Endothelial cell of umbilical vein (primary cell): ENCODE data around the gene RNPEPL1. TPM values are rescaled to one million over a fixed set of nuclear protein-coding genes. Genes with fewer than 3 reads are reported as not detected.

Experiments
- BruUV-seq: library from RNA; stranded (reverse); fragments of 400-500 nt; replicated peaks from 2 replicates; lab custom pipeline; 2021; lab: Mats Ljungman, UMichigan
- CTCF ChIA-PET: fragments of 300-600, 350-600 bp; sonication (Branson Sonifier 250); formaldehyde crosslinking; loops from one replicate; lab custom pipeline; 2021; ENCODE audit warnings: antibody characterized with exemption, inconsistent platforms; lab: Charles Lee
- POLR2A ChIA-PET: fragments of 300-600, 350-600 bp; sonication (Branson Sonifier 250); formaldehyde crosslinking; loops from one replicate; lab custom pipeline; 2021; ENCODE audit warnings: antibody characterized with exemption, inconsistent platforms; lab: Charles Lee
- DNase-seq: peaks from one replicate; pipeline ENCODE4 v3.0.0-alpha.2; 2011; ENCODE audit warnings: low read depth, low spot score
- FAIRE-seq: peaks from 2 replicates; lab custom pipeline; 2011; peaks lifted over from hg19 to GRCh38; lab: Jason Lieb, UNC
- H2AFZ ChIP-seq: 2 replicates; pipeline ENCODE4 v1.6.0; 2012; ENCODE audit warnings: low read depth, low read length, control low read depth, inconsistent platforms
- H3K27ac ChIP-seq: 2 replicates; pipeline ENCODE4 v1.5.1; 2011; ENCODE audit warnings: low read depth, mild to moderate bottlenecking, control low read depth, low read length, moderate library complexity; ENCODE audit not compliant: insufficient read depth
- H3K27me3 ChIP-seq, 2 experiments: 2 replicates each; pipeline versions ENCODE4 v1.6.0 to v1.6.1; 2011; ENCODE audit warnings: low read length in 2 of 2, mixed read lengths in 1 of 2; ENCODE audit not compliant: control insufficient read depth in 2 of 2, insufficient read depth in 2 of 2
- H3K36me3 ChIP-seq, 2 experiments: 2 replicates in 1 of 2; 3 replicates in 1 of 2; pipeline ENCODE4 v1.5.1; 2011; ENCODE audit warnings: low read length in 2 of 2, mild to moderate bottlenecking in 1 of 2, moderate library complexity in 1 of 2; ENCODE audit not compliant: control insufficient read depth in 2 of 2, insufficient read depth in 2 of 2; ENCODE audit errors: extremely low read depth in 1 of 2
- H3K4me1 ChIP-seq: 3 replicates; pipeline ENCODE4 v1.5.1; 2011; ENCODE audit warnings: mild to moderate bottlenecking, low read length; ENCODE audit not compliant: control insufficient read depth, insufficient read depth; ENCODE audit errors: extremely low read depth
- H3K4me2 ChIP-seq: 2 replicates; pipeline ENCODE4 v1.6.1; 2011; ENCODE audit warnings: low read length, control low read depth, mixed read lengths; ENCODE audit not compliant: insufficient read depth
- H3K4me3 ChIP-seq, 3 experiments: fragments of 200-600 bp in 1 of 3; sonication (generic), shearing (Covaris generic) in 1 of 3; replicated peaks in 1 of 3; 2 replicates each; pipeline ENCODE4 v1.5.1; 2011 to 2016; ENCODE audit warnings: control low read depth in 3 of 3, low read length in 3 of 3, mild to moderate bottlenecking in 2 of 3, inconsistent platforms in 1 of 3, low read depth in 1 of 3, moderate library complexity in 1 of 3; ENCODE audit not compliant: insufficient read depth in 1 of 3
- H3K79me2 ChIP-seq: 2 replicates; pipeline ENCODE4 v1.6.0; 2012; ENCODE audit warnings: low read length, inconsistent platforms; ENCODE audit not compliant: control insufficient read depth, insufficient read depth
- H3K9ac ChIP-seq: replicated peaks from 2 replicates; pipeline ENCODE3; 2011; ENCODE audit warnings: low read length, control low read depth; ENCODE audit not compliant: insufficient read depth; ENCODE audit errors: extremely low read depth
- H3K9me1 ChIP-seq: replicated peaks from 3 replicates; pipeline ENCODE4 v1.6.0; 2011; ENCODE audit warnings: mild to moderate bottlenecking, low read length; ENCODE audit not compliant: control insufficient read depth, insufficient read depth; ENCODE audit errors: extremely low read depth
- H3K9me3 ChIP-seq: replicated peaks from 2 replicates; pipeline ENCODE4 v1.5.1; 2012; ENCODE audit warnings: low read length, inconsistent platforms; ENCODE audit not compliant: control insufficient read depth, insufficient read depth
- H4K20me1 ChIP-seq: replicated peaks from 2 replicates; pipeline ENCODE3; 2011; ENCODE audit warnings: mild to moderate bottlenecking, low read length; ENCODE audit not compliant: control insufficient read depth, insufficient read depth; ENCODE audit errors: extremely low read depth
- CTCF ChIP-seq, 2 donors: IDR thresholded peaks; 1 replicate in 1 of 2; 2 replicates in 1 of 2; pipeline ENCODE4 v1.5.1; 2011; ENCODE audit warnings: low read length in 2 of 2, mild to moderate bottlenecking in 2 of 2, moderate library complexity in 2 of 2, control low read depth in 1 of 2, inconsistent platforms in 1 of 2, low read depth in 1 of 2; ENCODE audit not compliant: insufficient read depth in 1 of 2; ENCODE audit errors: extremely low read depth in 1 of 2
- EZH2 ChIP-seq: IDR thresholded peaks from 2 replicates; pipeline ENCODE4 v1.6.1; 2012; ENCODE audit warnings: borderline replicate concordance, low read depth, mild to moderate bottlenecking, moderate library complexity, low read length, inconsistent platforms; ENCODE audit not compliant: severe bottlenecking
- FOS ChIP-seq: IDR thresholded peaks from 2 replicates; pipeline ENCODE4 v1.6.1; 2011; ENCODE audit warnings: mild to moderate bottlenecking, low read length, moderate library complexity, borderline replicate concordance; ENCODE audit not compliant: insufficient read depth
- GATA2 ChIP-seq: IDR thresholded peaks from 2 replicates; pipeline ENCODE4 v1.7.0; 2011; ENCODE audit warnings: low read depth, mild to moderate bottlenecking, moderate library complexity, mixed read lengths, low read length; ENCODE audit not compliant: insufficient read length, insufficient read depth
- JUN ChIP-seq: IDR thresholded peaks from 2 replicates; pipeline ENCODE4 v1.6.1; 2011; ENCODE audit warnings: borderline replicate concordance, low read depth; ENCODE audit not compliant: insufficient read length, insufficient read depth
- MAX ChIP-seq: IDR thresholded peaks from 2 replicates; pipeline ENCODE4 v1.6.1; 2011; ENCODE audit not compliant: insufficient read depth, insufficient read length
- MYC ChIP-seq: IDR thresholded peaks from one replicate; pipeline ENCODE4 v1.6.1; 2011; ENCODE audit warnings: mild to moderate bottlenecking, low read depth, low read length
- POLR2A ChIP-seq: IDR thresholded peaks from 2 replicates; pipeline ENCODE4 v1.6.1; 2012; ENCODE audit warnings: low read depth, mild to moderate bottlenecking, control low read depth, low read length
- POLR2AphosphoS5 ChIP-seq: IDR thresholded peaks from 2 replicates; pipeline ENCODE4 v1.6.1; 2012; ENCODE audit warnings: low read depth, mild to moderate bottlenecking, control low read depth, low read length, moderate library complexity; ENCODE audit not compliant: insufficient read depth
- dilution Hi-C: fragments of 300-500 bp; cut with MboI; formaldehyde crosslinking; loops from one replicate; pipeline ENCODE4 v1.15.0; 2019; ENCODE audit warnings: low sequenced_read_pairs; ENCODE audit not compliant: extremely low pct_ligation_motif_present
- intact Hi-C: fragments of 100-400 bp; cut with micrococcal nuclease; formaldehyde crosslinking; loops from one replicate; pipeline ENCODE4 v1.10.0; 2022
- polyA plus RNA-seq, 4 experiments: library from polyadenylated mRNA; depleted of rRNA in 3 of 4; stranded (reverse) in 3 of 4; unstranded in 1 of 4; fragments of >200 nt; gene quantifications; 2 replicates each; pipeline versions ENCODE4 v1.2.1 to v1.2.3, GENCODE V29; 2011 to 2012; ENCODE audit warnings: missing spikeins in 1 of 4
- total RNA-seq: library from RNA; stranded (reverse); gene quantifications from 2 replicates; pipeline ENCODE4 v1.2.3, GENCODE V29; 2021

Gene RNPEPL1
- total and polyA plus RNA-seq, 2 donors (not counting 3 experiments of a cell fraction or from before 2014, with no cell fraction given) = 35.8 to 67.1 TPM

GRCh38 chr2:240579771-240580614 is 11.7 kb downstream of the RNPEPL1 start:
- Histone ChIP-seq H3K9me1 (no peaks in the 10 kb centered on the region), H3K4me1 (no peaks in the 10 kb centered on the region), H3K79me2 (peaks cover 16% of the 10 kb centered on the region), H3K36me3 (peaks cover 0 to 21% of the 10 kb centered on the region in 2 experiments), H2AFZ (no peak overlapping the region), H3K9ac (no peak overlapping the region), H3K9me3 (no peaks in the 10 kb centered on the region), H4K20me1 (no peaks in the 10 kb centered on the region), H3K4me2 (no peak overlapping the region), H3K27me3 (no peaks in the 10 kb centered on the region), H3K4me3 (no peak overlapping the region), H3K27ac (no peak overlapping the region)
- TF ChIP-seq GATA2 = no peak
- no peak for TF ChIP-seq POLR2AphosphoS5
- no peak for TF ChIP-seq FOS
- TF ChIP-seq POLR2A = no peak
- TF ChIP-seq MYC = no peak
- no peak for TF ChIP-seq JUN
- TF ChIP-seq MAX = no peak
- TF ChIP-seq EZH2 = no peak
- no peak for TF ChIP-seq CTCF (IDR thresholded peaks at IDR 0.05; ENCODE audit: extremely low read depth in 1 of 2, insufficient read depth in 1 of 2, low read depth in 1 of 2, low read length in 2 of 2)
- no TSS peak for BruUV-seq
- FAIRE-seq (no peak), DNase-seq (no peak)
- intact Hi-C loops (no loop called here), dilution Hi-C loops (no loop called here)
- ChIA-PET POLR2A (no interaction called here), CTCF (interaction anchor here (1.6 kb wide), 1 partner anchor 11 kb away, joined by 3 read pairs; the partner anchor contains the start of gene RNPEPL1)
